Measurements from ENCODE around the gene PJA1.

PJA1 gene

GRCh38 chrX:69195192-69195591 lies 29.9 kb upstream of the PJA1 start:
- Histone ChIP-seq H3K4me1 (ENCODE audit: control insufficient read depth in 5 of 5, insufficient read depth in 5 of 5, low read length in 5 of 5) (peaks cover 0 to 7% (median 0%) of the 10 kb centered on the region in 5 donors), H3K27me3 (ENCODE audit: control insufficient read depth in 5 of 5, insufficient read depth in 4 of 5, low read length in 5 of 5) (peaks cover 0 to 40% (median 21%) of the 10 kb centered on the region in 5 donors), H3K9ac (ENCODE audit: low read length in 5 of 5) (no peak overlapping the region), H3K4me3 (ENCODE audit: low read depth in 1 of 5, low read length in 5 of 5) (no peak overlapping the region), H3K9me3 (ENCODE audit: control insufficient read depth in 5 of 5, low read length in 5 of 5) (no peaks in the 10 kb centered on the region), H3K27ac (ENCODE audit: low read depth, low read length) (no peak overlapping the region), H3K36me3 (ENCODE audit: control insufficient read depth in 5 of 5, insufficient read depth in 5 of 5, low read length in 5 of 5) (no peaks in the 10 kb centered on the region)

GRCh38 chrX:69192603-69193002 lies 27.4 kb upstream of the PJA1 start:
- Histone ChIP-seq H3K27ac (ENCODE audit: low read depth, low read length) (no peak overlapping the region), H3K9me3 (ENCODE audit: control insufficient read depth in 5 of 5, low read length in 5 of 5) (no peaks in the 10 kb centered on the region), H3K4me1 (ENCODE audit: control insufficient read depth in 5 of 5, insufficient read depth in 5 of 5, low read length in 5 of 5) (peaks cover 0 to 7% (median 0%) of the 10 kb centered on the region in 5 donors), H3K36me3 (ENCODE audit: control insufficient read depth in 5 of 5, insufficient read depth in 5 of 5, low read length in 5 of 5) (no peaks in the 10 kb centered on the region), H3K4me3 (ENCODE audit: low read depth in 1 of 5, low read length in 5 of 5) (no peak overlapping the region), H3K27me3 (ENCODE audit: control insufficient read depth in 5 of 5, insufficient read depth in 4 of 5, low read length in 5 of 5) (peaks cover 0 to 39% (median 26%) of the 10 kb centered on the region in 5 donors), H3K9ac (ENCODE audit: low read length in 5 of 5) (no peak overlapping the region)

GRCh38 chrX:69189576-69190371 lies 24.5 kb upstream of the PJA1 start:
- no peak overlapping the region for H3K9ac ChIP-seq (ENCODE audit: low read length in 5 of 5)
- H3K27me3 ChIP-seq (ENCODE audit: control insufficient read depth in 5 of 5, insufficient read depth in 4 of 5, low read length in 5 of 5) = peaks cover 0 to 33% (median 17%) of the 10 kb centered on the region in 5 donors
- H3K4me1 ChIP-seq (ENCODE audit: control insufficient read depth in 5 of 5, insufficient read depth in 5 of 5, low read length in 5 of 5) = peaks cover 0 to 4% (median 0%) of the 10 kb centered on the region in 5 donors
- H3K36me3 ChIP-seq (ENCODE audit: control insufficient read depth in 5 of 5, insufficient read depth in 5 of 5, low read length in 5 of 5) = no peaks in the 10 kb centered on the region
- no peak overlapping the region for H3K27ac ChIP-seq (ENCODE audit: low read depth, low read length)
- no peaks in the 10 kb centered on the region for H3K9me3 ChIP-seq (ENCODE audit: control insufficient read depth in 5 of 5, low read length in 5 of 5)
- no peak overlapping the region for H3K4me3 ChIP-seq (ENCODE audit: low read depth in 1 of 5, low read length in 5 of 5)

DNA sequence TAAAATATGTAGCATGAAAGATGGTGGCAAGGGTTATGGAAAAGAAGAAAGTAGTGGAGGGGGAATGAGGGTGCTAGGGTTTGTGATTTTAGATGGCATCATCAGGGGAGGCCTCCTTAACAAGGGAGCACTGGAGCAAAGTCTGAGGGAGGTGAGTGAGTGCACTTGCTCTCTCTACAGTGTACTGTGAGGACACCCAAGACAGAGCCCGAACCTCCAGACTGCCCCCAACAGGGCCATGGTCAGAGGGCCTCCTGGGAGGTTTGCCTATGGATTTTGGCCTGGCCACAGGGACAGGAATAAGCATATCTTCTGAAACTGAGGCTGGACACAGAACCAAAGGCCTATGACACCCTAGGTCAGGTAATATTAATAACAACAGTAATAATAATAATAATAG lies 21.4 kb upstream of the PJA1 start:
- Histone ChIP-seq H3K9me3 (ENCODE audit: control insufficient read depth in 5 of 5, low read length in 5 of 5) (no peaks in the 10 kb centered on the region), H3K36me3 (ENCODE audit: control insufficient read depth in 5 of 5, insufficient read depth in 5 of 5, low read length in 5 of 5) (no peaks in the 10 kb centered on the region), H3K27ac (ENCODE audit: low read depth, low read length) (no peak overlapping the region), H3K4me1 (ENCODE audit: control insufficient read depth in 5 of 5, insufficient read depth in 5 of 5, low read length in 5 of 5) (peaks cover 0 to 4% (median 0%) of the 10 kb centered on the region in 5 donors), H3K9ac (ENCODE audit: low read length in 5 of 5) (no peak overlapping the region), H3K4me3 (ENCODE audit: low read depth in 1 of 5, low read length in 5 of 5) (no peak overlapping the region), H3K27me3 (ENCODE audit: control insufficient read depth in 5 of 5, insufficient read depth in 4 of 5, low read length in 5 of 5) (peaks cover 0 to 18% (median 10%) of the 10 kb centered on the region in 5 donors)

DNA sequence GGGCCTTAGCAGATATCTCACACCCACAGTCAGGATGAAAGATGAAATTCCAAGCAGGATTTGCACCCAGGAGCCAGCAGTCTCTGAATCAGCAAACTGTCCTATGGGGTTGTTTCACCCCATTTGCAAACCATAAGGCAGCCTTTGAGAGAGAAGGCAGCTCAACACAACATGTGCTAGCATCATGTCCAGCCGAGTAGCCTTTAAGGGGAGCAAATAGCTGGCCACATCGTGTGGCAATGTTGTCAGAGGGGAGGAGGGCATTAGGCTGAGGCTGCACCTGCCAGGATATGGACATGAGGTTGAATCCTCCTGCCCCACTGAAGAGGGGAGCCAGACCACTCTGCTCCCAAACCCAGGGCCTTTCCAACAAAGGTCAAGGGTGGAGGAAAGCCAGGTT lies 20.6 kb upstream of the PJA1 start:
- Histone ChIP-seq H3K36me3 (ENCODE audit: control insufficient read depth in 5 of 5, insufficient read depth in 5 of 5, low read length in 5 of 5) (no peaks in the 10 kb centered on the region), H3K4me1 (ENCODE audit: control insufficient read depth in 5 of 5, insufficient read depth in 5 of 5, low read length in 5 of 5) (peaks cover 0 to 4% (median 0%) of the 10 kb centered on the region in 5 donors), H3K27ac (ENCODE audit: low read depth, low read length) (no peak overlapping the region), H3K9ac (ENCODE audit: low read length in 5 of 5) (no peak overlapping the region), H3K4me3 (ENCODE audit: low read depth in 1 of 5, low read length in 5 of 5) (no peak overlapping the region), H3K9me3 (ENCODE audit: control insufficient read depth in 5 of 5, low read length in 5 of 5) (no peaks in the 10 kb centered on the region), H3K27me3 (ENCODE audit: control insufficient read depth in 5 of 5, insufficient read depth in 4 of 5, low read length in 5 of 5) (peaks cover 0 to 17% (median 11%) of the 10 kb centered on the region in 5 donors)

DNA sequence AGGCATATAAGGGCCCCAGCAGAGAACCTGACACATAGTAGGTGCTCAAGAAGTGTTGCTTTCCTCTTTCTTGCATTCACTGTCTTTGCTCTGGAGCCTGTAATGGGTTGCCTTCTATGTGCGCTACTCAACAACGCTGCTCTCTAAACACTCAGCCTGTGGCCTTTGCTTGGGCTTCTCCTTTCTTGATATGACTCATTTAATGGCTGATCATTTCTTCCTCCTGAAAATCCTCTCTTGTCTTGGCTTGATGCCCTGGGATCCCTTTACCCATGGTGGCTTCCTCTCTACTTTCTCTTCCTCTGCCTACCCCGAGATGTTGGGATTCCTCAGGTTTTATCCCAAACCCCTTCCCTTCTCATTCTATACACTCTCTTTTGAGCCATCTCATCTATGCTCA lies 19.9 kb upstream of the PJA1 start:
- Histone ChIP-seq H3K27me3 (ENCODE audit: control insufficient read depth in 5 of 5, insufficient read depth in 4 of 5, low read length in 5 of 5) (peaks cover 0 to 23% (median 11%) of the 10 kb centered on the region in 5 donors), H3K27ac (ENCODE audit: low read depth, low read length) (no peak overlapping the region), H3K36me3 (ENCODE audit: control insufficient read depth in 5 of 5, insufficient read depth in 5 of 5, low read length in 5 of 5) (no peaks in the 10 kb centered on the region), H3K9me3 (ENCODE audit: control insufficient read depth in 5 of 5, low read length in 5 of 5) (no peaks in the 10 kb centered on the region), H3K4me1 (ENCODE audit: control insufficient read depth in 5 of 5, insufficient read depth in 5 of 5, low read length in 5 of 5) (peaks cover 0 to 4% (median 0%) of the 10 kb centered on the region in 5 donors), H3K4me3 (ENCODE audit: low read depth in 1 of 5, low read length in 5 of 5) (no peak overlapping the region), H3K9ac (ENCODE audit: low read length in 5 of 5) (no peak overlapping the region)

DNA sequence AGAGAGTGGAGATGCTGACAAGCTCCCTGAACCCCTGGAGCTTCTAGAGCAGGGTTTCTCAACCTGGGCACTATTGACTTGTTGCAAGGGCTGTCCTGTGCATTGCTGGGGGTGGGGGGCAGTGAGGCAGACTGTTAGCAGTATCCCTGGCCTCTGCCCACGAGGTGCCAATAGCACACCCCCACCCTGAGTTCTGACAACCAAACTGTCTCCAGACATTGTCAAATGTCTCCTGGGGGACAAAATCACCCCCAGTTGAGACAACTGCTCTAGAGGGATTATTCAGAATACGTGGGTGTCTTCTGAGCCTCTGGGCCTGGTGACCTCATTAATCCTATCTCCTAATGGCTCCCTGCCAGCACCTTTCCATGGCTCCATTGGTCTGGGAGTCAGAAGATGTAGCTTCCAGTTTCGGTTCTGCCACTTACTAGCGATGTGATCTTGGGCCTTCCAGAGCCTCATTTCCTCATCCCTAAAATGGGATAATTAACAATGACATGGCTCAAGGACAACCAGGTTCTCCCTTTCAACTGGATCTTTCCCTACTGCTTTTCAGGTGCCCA lies 17.6 kb upstream of the PJA1 start:
- Histone ChIP-seq H3K9me3 (ENCODE audit: control insufficient read depth in 5 of 5, low read length in 5 of 5) (no peaks in the 10 kb centered on the region), H3K27ac (ENCODE audit: low read depth, low read length) (no peak overlapping the region), H3K36me3 (ENCODE audit: control insufficient read depth in 5 of 5, insufficient read depth in 5 of 5, low read length in 5 of 5) (no peaks in the 10 kb centered on the region), H3K4me1 (ENCODE audit: control insufficient read depth in 5 of 5, insufficient read depth in 5 of 5, low read length in 5 of 5) (peaks cover 0 to 4% (median 0%) of the 10 kb centered on the region in 5 donors), H3K9ac (ENCODE audit: low read length in 5 of 5) (no peak overlapping the region), H3K4me3 (ENCODE audit: low read depth in 1 of 5, low read length in 5 of 5) (no peak overlapping the region), H3K27me3 (ENCODE audit: control insufficient read depth in 5 of 5, insufficient read depth in 4 of 5, low read length in 5 of 5) (peaks cover 0 to 39% (median 13%) of the 10 kb centered on the region in 5 donors)

DNA sequence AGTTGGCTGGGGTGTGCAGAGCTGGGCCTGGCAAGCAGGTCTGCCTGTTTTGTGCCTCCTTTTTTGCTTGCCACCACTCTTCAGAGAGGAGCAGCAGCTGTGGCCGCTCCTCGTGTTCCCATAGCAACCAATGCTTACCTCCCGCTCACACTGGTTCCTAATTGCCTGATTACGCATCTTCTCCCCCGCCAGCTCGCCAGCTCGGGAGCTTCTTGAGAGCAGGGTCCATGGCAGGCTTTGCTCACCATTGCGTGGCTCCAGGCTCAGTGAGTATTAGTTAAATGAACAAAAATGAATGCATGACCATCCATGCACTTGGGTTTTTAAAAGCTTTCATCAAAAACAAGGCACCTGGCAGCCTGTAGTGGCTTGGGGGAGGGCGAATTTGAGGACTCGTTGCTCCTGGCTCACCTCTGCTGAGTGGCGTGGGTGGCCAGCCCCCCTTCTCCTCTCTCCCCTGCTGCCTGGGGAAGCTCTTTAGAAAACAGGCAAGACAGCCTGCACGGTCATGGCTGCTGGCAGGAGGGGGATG lies 14.2 kb upstream of the PJA1 start:
- H3K4me1 ChIP-seq (ENCODE audit: control insufficient read depth in 5 of 5, insufficient read depth in 5 of 5, low read length in 5 of 5) = no peaks in the 10 kb centered on the region
- peaks cover 0 to 25% (median 20%) of the 10 kb centered on the region in 5 donors for H3K27me3 ChIP-seq (ENCODE audit: control insufficient read depth in 5 of 5, insufficient read depth in 4 of 5, low read length in 5 of 5)
- no peaks in the 10 kb centered on the region for H3K36me3 ChIP-seq (ENCODE audit: control insufficient read depth in 5 of 5, insufficient read depth in 5 of 5, low read length in 5 of 5)
- H3K9me3 ChIP-seq (ENCODE audit: control insufficient read depth in 5 of 5, low read length in 5 of 5) = peaks cover 2 to 7% (median 6%) of the 10 kb centered on the region in 5 donors
- no peak overlapping the region for H3K27ac ChIP-seq (ENCODE audit: low read depth, low read length)
- H3K4me3 ChIP-seq (ENCODE audit: low read depth in 1 of 5, low read length in 5 of 5) = no peak overlapping the region
- H3K9ac ChIP-seq (ENCODE audit: low read length in 5 of 5) = no peak overlapping the region

GRCh38 chrX:69178592-69178991 lies 13.3 kb upstream of the PJA1 start:
- H3K36me3 ChIP-seq (ENCODE audit: control insufficient read depth in 5 of 5, insufficient read depth in 5 of 5, low read length in 5 of 5) = no peaks in the 10 kb centered on the region
- no peak overlapping the region for H3K9ac ChIP-seq (ENCODE audit: low read length in 5 of 5)
- H3K4me1 ChIP-seq (ENCODE audit: control insufficient read depth in 5 of 5, insufficient read depth in 5 of 5, low read length in 5 of 5) = no peaks in the 10 kb centered on the region
- peaks cover 2 to 7% (median 6%) of the 10 kb centered on the region in 5 donors for H3K9me3 ChIP-seq (ENCODE audit: control insufficient read depth in 5 of 5, low read length in 5 of 5)
- H3K27me3 ChIP-seq (ENCODE audit: control insufficient read depth in 5 of 5, insufficient read depth in 4 of 5, low read length in 5 of 5) = peaks cover 0 to 26% (median 23%) of the 10 kb centered on the region in 5 donors
- no peak overlapping the region for H3K4me3 ChIP-seq (ENCODE audit: low read depth in 1 of 5, low read length in 5 of 5)
- H3K27ac ChIP-seq (ENCODE audit: low read depth, low read length) = no peak overlapping the region

GRCh38 chrX:69177511-69178162 lies 12.4 kb upstream of the PJA1 start:
- H3K4me3 ChIP-seq (ENCODE audit: low read depth in 1 of 5, low read length in 5 of 5) = no peak overlapping the region
- H3K27me3 ChIP-seq (ENCODE audit: control insufficient read depth in 5 of 5, insufficient read depth in 4 of 5, low read length in 5 of 5) = peaks cover 0 to 28% (median 23%) of the 10 kb centered on the region in 5 donors

More at GRCh38 chrX:69177511-69178162, 12.4 kb upstream of the PJA1 start:
- H3K9ac ChIP-seq (ENCODE audit: low read length in 5 of 5) = no peak overlapping the region
- no peaks in the 10 kb centered on the region for H3K36me3 ChIP-seq (ENCODE audit: control insufficient read depth in 5 of 5, insufficient read depth in 5 of 5, low read length in 5 of 5)
- peaks cover 2 to 7% (median 6%) of the 10 kb centered on the region in 5 donors for H3K9me3 ChIP-seq (ENCODE audit: control insufficient read depth in 5 of 5, low read length in 5 of 5)
- no peak overlapping the region for H3K27ac ChIP-seq (ENCODE audit: low read depth, low read length)
- H3K4me1 ChIP-seq (ENCODE audit: control insufficient read depth in 5 of 5, insufficient read depth in 5 of 5, low read length in 5 of 5) = no peaks in the 10 kb centered on the region

All from subcutaneous abdominal adipose tissue (tissue), 5 donors.